K562 (cell line): ENCODE results near the gene CCDC85C. TPM values are rescaled to one million over a fixed set of nuclear protein-coding genes. Genes with fewer than 3 reads are reported as not detected.
A peak's percentile ranks its signal among the peaks of the same experiment; 100 is the strongest.

Experiments used
- ATAC-seq: fragments of 200-7000 bp; cut with Tn5 transposase; 3 replicates; pipeline ENCODE4 v1.9.1; 2020; ENCODE audit warnings: moderate library complexity
- BruUV-seq: library from RNA; stranded (reverse); fragments of 400-500 nt; replicated peaks from 2 replicates; lab custom pipeline; 2021; lab: Mats Ljungman, UMichigan
- CTCF ChIA-PET: fragments of 300-600 bp; formaldehyde crosslinking; extraction: SDS; loops from one replicate; lab custom pipeline; 2021; ENCODE audit warnings: low intra/inter-chr PET ratio; lab: Yijun Ruan, JAX
- POLR2A ChIA-PET: fragments of 300-600, 350-650 bp; sonication (Branson Sonifier 250); formaldehyde crosslinking; extraction: SDS; loops from one replicate; lab custom pipeline; 2021; ENCODE audit warnings: antibody characterized with exemption, inconsistent platforms; lab: Yijun Ruan, JAX
- DNase-seq, 4 experiments: peaks; one replicate each; pipeline versions ENCODE4 v3.0.0 to v3.0.0-alpha.2; 2011 to 2018; ENCODE audit warnings: low spot score in 3 of 4, mixed read lengths in 3 of 4; ENCODE audit errors: extremely low read depth in 1 of 4
- FAIRE-seq: peaks from 2 replicates; lab custom pipeline; 2011; peaks lifted over from hg19 to GRCh38; lab: Jason Lieb, UNC
- H2AFZ ChIP-seq: 2 replicates; pipeline ENCODE4 v1.6.0; 2011; ENCODE audit warnings: low read depth, low read length, control low read depth, inconsistent platforms
- H3K27ac ChIP-seq: fragments of 200-600 bp; 3 replicates; pipeline ENCODE4 v1.8.0; 2011; ENCODE audit warnings: low read depth, mild to moderate bottlenecking, control low read depth, inconsistent platforms, low read length, moderate library complexity, mixed read lengths; ENCODE audit errors: extremely low read depth
- H3K27me3 ChIP-seq, 2 experiments: fragments of 300-600 bp in 1 of 2; 2 replicates in 1 of 2; 3 replicates in 1 of 2; pipeline versions ENCODE4 v1.6.0 to v1.8.0; 2011; ENCODE audit warnings: inconsistent platforms in 2 of 2, low read length in 2 of 2, mild to moderate bottlenecking in 1 of 2, mixed read lengths in 1 of 2, moderate library complexity in 1 of 2; ENCODE audit not compliant: control insufficient read depth in 2 of 2, insufficient read depth in 2 of 2
- H3K36me3 ChIP-seq: fragments of 300-600 bp; 3 replicates; pipeline ENCODE4 v1.8.0; 2011; ENCODE audit warnings: mild to moderate bottlenecking, low read length, inconsistent platforms; ENCODE audit not compliant: control insufficient read depth, insufficient read depth
- H3K4me1 ChIP-seq, 2 experiments: fragments of 200-600 bp in 1 of 2; replicated peaks in 1 of 2; 2 replicates in 1 of 2; 3 replicates in 1 of 2; pipeline versions ENCODE4 v1.5.1 to v1.8.0; 2011; ENCODE audit warnings: inconsistent platforms in 2 of 2, low read length in 2 of 2, mild to moderate bottlenecking in 1 of 2, mixed read lengths in 1 of 2, moderate library complexity in 1 of 2; ENCODE audit not compliant: control insufficient read depth in 2 of 2, insufficient read depth in 2 of 2
- H3K4me2 ChIP-seq: 2 replicates; pipeline ENCODE4 v1.6.1; 2011; ENCODE audit warnings: low read length, control low read depth, inconsistent platforms, mixed read lengths; ENCODE audit not compliant: insufficient read depth
- H3K4me3 ChIP-seq: fragments of 200-600 bp; sonication (generic), shearing (Covaris generic); 2 replicates; pipeline ENCODE4 v1.5.1; 2016; ENCODE audit warnings: control low read depth, inconsistent platforms
- H3K79me2 ChIP-seq: fragments of 200-600 bp; 3 replicates; pipeline ENCODE4 v1.8.0; 2011; ENCODE audit warnings: low read length, inconsistent platforms; ENCODE audit not compliant: control insufficient read depth, insufficient read depth
- H3K9ac ChIP-seq, 2 experiments: 2 replicates each; pipeline versions ENCODE4 v1.6.0 to v1.6.1; 2011; ENCODE audit warnings: low read depth in 2 of 2, low read length in 2 of 2, control low read depth in 1 of 2, inconsistent platforms in 1 of 2, mild to moderate bottlenecking in 1 of 2, mixed read lengths in 1 of 2; ENCODE audit not compliant: insufficient read depth in 1 of 2
- H3K9me1 ChIP-seq: one replicate; pipeline ENCODE4 v1.6.0; 2011; ENCODE audit warnings: inconsistent platforms, mild to moderate bottlenecking, low read length, moderate library complexity; ENCODE audit not compliant: control insufficient read depth, insufficient read depth
- H3K9me3 ChIP-seq: replicated peaks from 2 replicates; pipeline ENCODE4 v1.5.1; 2011; ENCODE audit warnings: low read depth, low read length, inconsistent platforms; ENCODE audit not compliant: control insufficient read depth, insufficient read depth
- H4K20me1 ChIP-seq: replicated peaks from 2 replicates; pipeline ENCODE4 v1.6.1; 2011; ENCODE audit warnings: low read length, inconsistent platforms, mixed read lengths; ENCODE audit not compliant: control insufficient read depth, insufficient read depth
- ARID1B ChIP-seq: fragments of 450-650 bp; IDR thresholded peaks from 2 replicates; pipeline ENCODE4 v1.6.1; 2016; ENCODE audit warnings: antibody characterized with exemption, mild to moderate bottlenecking, inconsistent platforms
- BMI1 ChIP-seq: fragments of 150-350 bp; IDR thresholded peaks from 2 replicates; pipeline ENCODE4 v1.6.1; 2014; ENCODE audit warnings: low read length
- ETS2 ChIP-seq: IDR thresholded peaks from 2 replicates; pipeline ENCODE4 v1.6.1; 2016; ENCODE audit warnings: borderline replicate concordance, missing genetic modification characterization, mild to moderate bottlenecking, moderate library complexity, missing compliant biosample characterization; ENCODE audit not compliant: poor library complexity, severe bottlenecking
- FOSL1 ChIP-seq: fragments of 200-800 bp; sonication (Bioruptor generic); conservative IDR thresholded peaks from 2 replicates; pipeline ENCODE4 v1.6.1; 2016; ENCODE audit warnings: missing genetic modification characterization, missing compliant biosample characterization
- KDM2B ChIP-seq: fragments of 250-450 bp; sonication (Bioruptor Pico); IDR thresholded peaks from 2 replicates; pipeline ENCODE4 v1.8.0; 2021; ENCODE audit warnings: mild to moderate bottlenecking, moderate library complexity
- MYBL2 ChIP-seq, 2 experiments: fragments of 450-650 bp in 1 of 2; sonication (generic) in 1 of 2; formaldehyde crosslinking in 1 of 2; IDR thresholded peaks; 2 replicates each; pipeline versions ENCODE4 v1.6.1 to v1.8.1; 2017 to 2022; ENCODE audit warnings: borderline replicate concordance in 1 of 2, inconsistent platforms in 1 of 2, low read depth in 1 of 2, mild to moderate bottlenecking in 1 of 2, missing genetic modification reagents in 1 of 2, moderate library complexity in 1 of 2
- NFE2L1 ChIP-seq: fragments of 450-650 bp; IDR thresholded peaks from 2 replicates; pipeline ENCODE4 v1.6.1; 2016; ENCODE audit warnings: missing genetic modification characterization, low read depth, mild to moderate bottlenecking, missing compliant biosample characterization, moderate library complexity, borderline replicate concordance
- PCBP2 ChIP-seq: fragments of 200-400 bp; formaldehyde crosslinking; IDR thresholded peaks from 2 replicates; pipeline ENCODE4 v1.6.1; 2018; ENCODE audit warnings: low read length, low read depth, mild to moderate bottlenecking, moderate library complexity; ENCODE audit not compliant: poor library complexity, severe bottlenecking
- PTRF ChIP-seq: fragments of 450-650 bp; IDR thresholded peaks from 2 replicates; pipeline ENCODE4 v1.6.1; 2016; ENCODE audit warnings: mild to moderate bottlenecking, missing genetic modification characterization, missing compliant biosample characterization
- RCOR1 ChIP-seq, 2 experiments: IDR thresholded peaks; 2 replicates each; pipeline ENCODE4 v1.6.1; 2012; ENCODE audit warnings: low read depth in 2 of 2, low read length in 2 of 2, borderline replicate concordance in 1 of 2, improper control_type of control experiment in 1 of 2
- SRSF1 ChIP-seq: fragments of 200-400 bp; formaldehyde crosslinking; IDR thresholded peaks from 2 replicates; pipeline ENCODE4 v1.6.1; 2017; ENCODE audit warnings: mild to moderate bottlenecking, low read depth, low read length, moderate library complexity
- ZKSCAN1 ChIP-seq: fragments of 150-350 bp; IDR thresholded peaks from 2 replicates; pipeline ENCODE4 v1.6.1; 2016; ENCODE audit warnings: low read depth, low read length
- ZNF79 ChIP-seq: fragments of 250-450 bp; sonication (Bioruptor Pico); IDR thresholded peaks from 2 replicates; pipeline ENCODE4 v1.4.0; 2020; ENCODE audit warnings: low read depth, mild to moderate bottlenecking, moderate library complexity
- WGBS: fragments of 100-300 bp; shearing (Covaris generic); methylation state at CpG from one replicate; pipeline ENCODE4 v1.1.6; 2016; ENCODE audit warnings: low coverage, mixed read lengths; ENCODE audit not compliant: insufficient coverage; ENCODE audit errors: missing lambda C conversion rate; 5-methylcytosine and 5-hydroxymethylcytosine counted together
- in situ Hi-C: fragments of 300-500 bp; cut with MboI; formaldehyde crosslinking; loops from 4 replicates; pipeline ENCODE4 v1.15.0; 2018; ENCODE audit warnings: inconsistent platforms, mixed read lengths
- intact Hi-C: fragments of 100-400 bp; cut with micrococcal nuclease; formaldehyde crosslinking; loops from 2 replicates; pipeline ENCODE4 v1.14.2; 2022
- polyA plus RNA-seq, 8 experiments: library from polyadenylated mRNA; depleted of rRNA in 4 of 8; stranded (reverse) in 5 of 8; unstranded in 3 of 8; fragments of >200 nt; fragmentation: Nextera tagmentation in 2 of 8; fragmentation: Illumina TruSeq in 1 of 8; extraction: Ambion mirVana in 2 of 8; extraction: Trizol in 1 of 8; gene quantifications; 2 replicates each; pipeline versions ENCODE4 v1.2.1 to v1.2.3, GENCODE V29; 2011 to 2014; ENCODE audit warnings: inconsistent platforms in 1 of 8, missing spikeins in 1 of 8
- total RNA-seq, 7 experiments: library from RNA; depleted of rRNA in 6 of 7; stranded (reverse); fragments of >200 nt in 6 of 7; fragmentation: Illumina TruSeq in 2 of 7; extraction: Trizol in 2 of 7; gene quantifications; 2 replicates each; pipeline versions ENCODE4 v1.2.1 to v1.2.3, GENCODE V29; 2011 to 2021; ENCODE audit warnings: low replicate concordance in 1 of 7
- TF ChIP-seq, protein P1 (sequence below), 2 experiments: fragments of 450-650 bp in 1 of 2; sonication (generic) in 1 of 2; formaldehyde crosslinking in 1 of 2; IDR thresholded peaks in 1 of 2; conservative IDR thresholded peaks in 1 of 2; 2 replicates each; pipeline versions ENCODE4 v1.6.1 to v1.8.1; 2016 to 2023; ENCODE audit warnings: mild to moderate bottlenecking in 2 of 2, moderate library complexity in 2 of 2, inconsistent platforms in 1 of 2, missing genetic modification reagents in 1 of 2
- TF ChIP-seq, protein P2 (sequence below): fragments of 450-650 bp; IDR thresholded peaks from 2 replicates; pipeline ENCODE4 v1.6.1; 2018; ENCODE audit warnings: mild to moderate bottlenecking, low read depth; ENCODE audit not compliant: partially characterized antibody
- TF ChIP-seq, protein P3 (sequence below), 3 experiments: IDR thresholded peaks in 2 of 3; conservative IDR thresholded peaks in 1 of 3; 2 replicates each; pipeline ENCODE4 v1.5.1; 2011 to 2012; ENCODE audit warnings: low read length in 3 of 3, mild to moderate bottlenecking in 3 of 3, control low read depth in 2 of 3, improper control_type of control experiment in 1 of 3, inconsistent platforms in 1 of 3, low read depth in 1 of 3, mixed read lengths in 1 of 3, moderate library complexity in 1 of 3; ENCODE audit not compliant: insufficient read depth in 2 of 3

The CCDC85C gene
- total and polyA plus RNA-seq, 9 of the 15 experiments (the other 6 are each of a cell fraction or from before 2014, with no cell fraction given) = 0.18 to 22.0 (median 6.3) TPM

DNA sequence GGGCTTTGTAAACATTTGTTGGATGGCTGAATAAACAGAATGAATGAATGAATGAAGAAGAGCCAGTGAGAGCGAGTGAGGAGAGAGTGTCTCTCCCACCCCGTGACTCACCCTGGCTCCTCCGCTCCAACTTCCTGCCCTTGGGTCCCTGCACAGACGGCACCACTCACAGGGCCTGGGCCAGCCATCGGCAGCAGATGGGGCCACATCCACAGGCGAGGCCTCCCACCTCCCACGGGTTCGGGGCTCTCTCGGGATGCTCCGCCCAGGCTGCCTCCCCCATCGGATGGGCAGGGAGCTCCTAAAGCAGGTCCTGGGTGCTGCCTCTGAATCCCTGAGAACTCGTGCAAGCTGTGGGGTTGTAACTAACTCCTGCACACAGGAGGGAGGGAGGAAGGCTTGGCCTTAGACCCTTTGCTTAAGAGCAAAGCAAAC is 81.5 kb downstream of the CCDC85C start:
- CTCF ChIA-PET = no interaction called here
- ATAC-seq (peak; percentile 40), FAIRE-seq (no peak), DNase-seq (peak; percentile 30 to 42 (median 36))
- no TSS peak for BruUV-seq
- H2AFZ ChIP-seq = no peak overlapping the region
- H3K27ac ChIP-seq = no peak overlapping the region
- no peaks in the 10 kb centered on the region for H3K9me3 ChIP-seq
- peaks cover 11 to 56% of the 10 kb centered on the region in 2 experiments for H3K4me1 ChIP-seq
- intact Hi-C loops = no loop called here
- 25% methylated on average over 8 of the region's 12 CpGs for WGBS
- POLR2A ChIA-PET = no interaction called here
- H3K4me3 ChIP-seq = no peak overlapping the region
- H4K20me1 ChIP-seq = 0 out of 2 replicates have a peak, but pooled peaks cover 6% of the 10 kb centered on the region
- no peaks in the 10 kb centered on the region for H3K36me3 ChIP-seq
- in situ Hi-C loops = loop anchor here (10.0 kb wide), 1 partner anchor 362 kb away; no protein-coding TSS in a partner anchor
- H3K27me3 ChIP-seq = no peaks in the 10 kb centered on the region
- H3K9ac ChIP-seq = peak overlapping the region in 1 of 2 experiments; percentile 20; a peak in 1 of 4 replicates
- no peaks in the 10 kb centered on the region for H3K79me2 ChIP-seq
- H3K9me1 ChIP-seq = no peaks in the 10 kb centered on the region
- no peak overlapping the region for H3K4me2 ChIP-seq
- no peak for TF ChIP-seq PCBP2
- peak; percentile 49 for TF ChIP-seq FOSL1 (tag)
- TF ChIP-seq ARID1B = no peak
- no peak for TF ChIP-seq ZKSCAN1
- TF ChIP-seq ETS2 (tag) = no peak
- no peak for TF ChIP-seq RCOR1 (IDR thresholded peaks at IDR 0.05; ENCODE audit: borderline replicate concordance in 1 of 2, low read depth in 2 of 2, low read length in 2 of 2)
- no peak for TF ChIP-seq PTRF
- TF ChIP-seq ZNF79 (CRISPR knock-in tag) = no peak
- TF ChIP-seq BMI1 = no peak
- TF ChIP-seq MYBL2 (IDR thresholded peaks at IDR 0.05; ENCODE audit: low read depth) = no peak
- TF ChIP-seq MYBL2 (CRISPR knock-in tag; IDR thresholded peaks at IDR 0.05; ENCODE audit: borderline replicate concordance) = no peak
- TF ChIP-seq, protein P1, sequence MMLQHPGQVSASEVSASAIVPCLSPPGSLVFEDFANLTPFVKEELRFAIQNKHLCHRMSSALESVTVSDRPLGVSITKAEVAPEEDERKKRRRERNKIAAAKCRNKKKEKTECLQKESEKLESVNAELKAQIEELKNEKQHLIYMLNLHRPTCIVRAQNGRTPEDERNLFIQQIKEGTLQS (IDR thresholded peaks at IDR 0.05) = 0 out of 2 replicates have a peak, but pooled peaks have one; percentile 7
- TF ChIP-seq, protein P1 (CRISPR knock-in tag; conservative IDR thresholded peaks at IDR 0.05) = no peak
- TF ChIP-seq, protein P2, sequence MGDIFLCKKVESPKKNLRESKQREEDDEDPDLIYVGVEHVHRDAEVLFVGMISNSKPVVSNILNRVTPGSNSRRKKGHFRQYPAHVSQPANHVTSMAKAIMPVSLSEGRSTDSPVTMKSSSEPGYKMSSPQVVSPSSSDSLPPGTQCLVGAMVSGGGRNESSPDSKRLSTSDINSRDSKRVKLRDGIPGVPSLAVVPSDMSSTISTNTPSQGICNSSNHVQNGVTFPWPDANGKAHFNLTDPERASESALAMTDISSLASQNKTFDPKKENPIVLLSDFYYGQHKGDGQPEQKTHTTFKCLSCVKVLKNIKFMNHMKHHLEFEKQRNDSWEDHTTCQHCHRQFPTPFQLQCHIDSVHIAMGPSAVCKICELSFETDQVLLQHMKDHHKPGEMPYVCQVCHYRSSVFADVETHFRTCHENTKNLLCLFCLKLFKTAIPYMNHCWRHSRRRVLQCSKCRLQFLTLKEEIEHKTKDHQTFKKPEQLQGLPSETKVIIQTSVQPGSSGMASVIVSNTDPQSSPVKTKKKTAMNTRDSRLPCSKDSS = no peak
- no peak for TF ChIP-seq NFE2L1 (tag)
- TF ChIP-seq, protein P3, sequence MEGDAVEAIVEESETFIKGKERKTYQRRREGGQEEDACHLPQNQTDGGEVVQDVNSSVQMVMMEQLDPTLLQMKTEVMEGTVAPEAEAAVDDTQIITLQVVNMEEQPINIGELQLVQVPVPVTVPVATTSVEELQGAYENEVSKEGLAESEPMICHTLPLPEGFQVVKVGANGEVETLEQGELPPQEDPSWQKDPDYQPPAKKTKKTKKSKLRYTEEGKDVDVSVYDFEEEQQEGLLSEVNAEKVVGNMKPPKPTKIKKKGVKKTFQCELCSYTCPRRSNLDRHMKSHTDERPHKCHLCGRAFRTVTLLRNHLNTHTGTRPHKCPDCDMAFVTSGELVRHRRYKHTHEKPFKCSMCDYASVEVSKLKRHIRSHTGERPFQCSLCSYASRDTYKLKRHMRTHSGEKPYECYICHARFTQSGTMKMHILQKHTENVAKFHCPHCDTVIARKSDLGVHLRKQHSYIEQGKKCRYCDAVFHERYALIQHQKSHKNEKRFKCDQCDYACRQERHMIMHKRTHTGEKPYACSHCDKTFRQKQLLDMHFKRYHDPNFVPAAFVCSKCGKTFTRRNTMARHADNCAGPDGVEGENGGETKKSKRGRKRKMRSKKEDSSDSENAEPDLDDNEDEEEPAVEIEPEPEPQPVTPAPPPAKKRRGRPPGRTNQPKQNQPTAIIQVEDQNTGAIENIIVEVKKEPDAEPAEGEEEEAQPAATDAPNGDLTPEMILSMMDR (IDR thresholded peaks at IDR 0.05 in 2 of 3, conservative IDR thresholded peaks at IDR 0.05 in 1 of 3; ENCODE audit: insufficient read depth in 2 of 3, low read depth in 1 of 3, low read length in 3 of 3) = 0 out of 6 replicates have a peak, but pooled peaks of 1 of the 3 experiments have one; percentile 7
- no peak for TF ChIP-seq SRSF1
- no peak for TF ChIP-seq KDM2B
